GM19455 (cell line): ENCODE results near the gene SEC61B.

Experiments
- ATAC-seq: cut with Tn5 transposase; IDR thresholded peaks from one replicate; pipeline ENCODE4 v1.9.1; 2021; ENCODE audit not compliant: unreplicated experiment

SEC61B gene

GRCh38 chr9:99269416-99269815, 47.3 kb downstream of the SEC61B start:
- ATAC-seq = no peak

GRCh38 chr9:99270491-99270890, 48.4 kb downstream of the SEC61B start:
- ATAC-seq = no peak

GRCh38 chr9:99272836-99273235, 50.8 kb downstream of the SEC61B start:
- no peak for ATAC-seq

- ATAC-seq = no peak
Observed at GRCh38 chr9:99274016-99274415, 51.9 kb downstream of the SEC61B start.

GRCh38 chr9:99274495-99274894, 52.4 kb downstream of the SEC61B start:
- no peak for ATAC-seq
